ENCODE results near the gene EHMT1.

DNA sequence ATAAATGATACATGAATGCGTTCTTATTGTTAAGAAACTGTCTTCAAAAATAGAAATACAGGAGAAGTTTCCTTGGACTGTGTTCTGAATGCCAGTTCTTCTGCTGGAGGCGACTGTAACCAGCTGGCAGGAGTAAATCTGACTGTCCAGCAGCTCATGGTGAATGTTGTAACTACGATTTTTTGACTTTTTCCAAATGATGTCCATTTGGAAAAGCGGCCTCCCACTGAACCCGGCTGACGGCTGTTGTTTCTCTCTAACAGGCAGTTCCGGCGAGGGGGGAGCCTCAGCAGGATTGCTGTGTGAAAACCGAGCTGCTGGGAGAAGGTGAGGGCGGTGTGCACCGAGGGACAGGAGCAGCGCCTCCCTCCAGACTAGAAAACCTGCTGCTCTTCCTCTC lies 91.9 kb downstream of the EHMT1 start:
- TF ChIP-seq ZNF274 (IDR thresholded peaks at IDR 0.05; ENCODE audit: low read depth, low read length): no peak
- no peak for TF ChIP-seq YY1 (IDR thresholded peaks at IDR 0.05; ENCODE audit: insufficient read depth, insufficient read length)
- no peak for TF ChIP-seq SUZ12 (IDR thresholded peaks at IDR 0.05; ENCODE audit: extremely low read depth, insufficient read depth, insufficient read length)

Measured in NT2/D1 (cell line).